Left renal cortex interstitium (tissue), 4 donors: ENCODE measurements around the gene CMIP. TPM values are rescaled to one million over a fixed set of nuclear protein-coding genes. Genes with fewer than 3 reads are reported as not detected.
"Not testable (repeated sequence)": the region's sequence is repeated elsewhere in the genome, so short reads cannot be mapped to it uniquely, and the experiment has no call there.

Experiments used
- DNase-seq, 4 donors: peaks; one replicate each; pipeline ENCODE4 v3.0.0-alpha.2; 2013; ENCODE audit warnings: low read depth in 4 of 4, low spot score in 2 of 4, missing footprints in 1 of 4
- polyA plus RNA-seq, 4 donors: library from polyadenylated mRNA; unstranded; fragments of 120-200 nt; gene quantifications; one replicate each; pipeline ENCODE4 v1.2.1, GENCODE V29; 2013; ENCODE audit not compliant: insufficient read length in 4 of 4

The CMIP gene
- polyA plus RNA-seq, 4 donors, result 39.5 to 53.2 (median 42.3) TPM

DNA sequence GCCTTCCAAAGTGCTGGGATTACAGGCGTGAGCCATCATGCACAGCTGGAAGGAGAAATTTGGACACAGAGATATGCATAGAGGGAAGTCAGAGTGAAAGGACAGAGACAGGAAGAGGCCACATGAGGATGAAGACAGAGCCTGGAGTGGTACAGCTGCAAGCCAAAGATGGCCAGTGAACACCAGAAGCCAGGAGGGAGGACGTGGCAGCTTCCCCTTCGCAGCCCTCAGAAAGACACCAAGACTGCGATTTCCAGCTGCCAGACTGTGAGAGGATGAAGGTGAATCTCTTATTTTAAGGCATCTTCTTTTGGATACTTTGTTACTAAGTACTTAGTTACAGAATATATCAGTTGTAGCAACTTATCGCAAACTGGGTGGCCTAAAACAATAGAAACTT lies 274.0 kb downstream of the CMIP start:
- no peak for DNase-seq

DNA sequence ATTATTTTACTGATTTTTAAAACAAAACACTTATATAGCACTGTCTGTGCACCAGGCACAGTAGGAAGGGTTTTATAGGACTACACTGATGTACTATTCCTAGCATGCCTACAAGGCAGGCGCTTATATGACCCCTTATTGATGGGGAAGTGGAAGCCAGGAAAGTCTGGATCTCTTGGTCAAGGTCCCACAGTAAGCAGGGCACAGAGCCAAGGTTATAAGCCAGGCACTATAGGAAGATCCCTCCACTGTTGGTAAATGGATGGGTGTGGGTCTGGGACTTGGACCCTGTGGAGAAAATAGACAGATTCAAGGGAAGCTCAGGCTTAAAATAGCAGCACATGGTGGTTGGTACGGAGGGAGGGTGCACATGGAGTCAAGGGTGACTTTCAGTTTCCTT lies 275.4 kb downstream of the CMIP start:
- no peak for DNase-seq

DNA sequence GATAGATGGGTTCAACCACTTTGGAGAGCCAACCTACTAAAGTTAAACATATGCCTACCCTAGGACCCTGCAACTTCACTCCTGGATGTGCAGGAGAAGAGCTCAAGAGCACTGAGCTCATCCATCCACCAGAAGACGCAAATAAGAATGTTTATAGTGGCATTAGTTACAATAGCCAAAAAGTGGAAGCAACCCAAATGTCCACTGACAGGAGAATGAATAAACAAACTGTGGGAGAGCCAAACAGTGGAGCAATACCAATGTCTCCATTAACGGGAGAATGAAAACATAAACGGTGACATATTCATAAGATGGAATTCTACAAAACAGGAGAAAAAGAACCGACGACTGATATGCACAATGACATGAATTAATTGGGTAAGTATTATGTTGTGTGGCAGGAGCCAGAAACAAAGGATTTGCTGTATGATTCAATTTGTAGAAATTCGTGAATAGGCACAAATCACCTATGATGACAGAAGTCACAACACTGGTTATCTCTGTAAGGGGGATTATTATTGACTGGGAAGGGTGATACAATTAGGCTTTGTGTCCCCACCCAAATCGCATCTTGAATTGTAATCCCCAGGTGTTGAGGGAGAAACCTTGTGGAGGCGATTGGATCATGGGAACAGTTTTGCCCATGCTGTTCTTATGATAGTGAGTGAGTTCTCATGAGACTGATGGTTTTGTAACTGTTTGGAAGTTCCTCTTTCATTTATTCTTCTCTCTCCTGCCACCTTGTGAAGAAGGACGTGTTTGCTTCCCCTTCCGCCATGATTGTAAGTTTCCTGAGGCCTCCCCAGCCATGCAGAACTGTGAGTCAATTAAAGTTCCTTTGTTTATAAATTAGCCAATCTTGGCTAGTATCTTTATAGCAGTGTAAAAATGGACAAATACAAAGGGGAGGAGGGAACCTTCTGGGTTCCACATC lies 276.6 kb downstream of the CMIP start:
- DNase-seq, result no peak

DNA sequence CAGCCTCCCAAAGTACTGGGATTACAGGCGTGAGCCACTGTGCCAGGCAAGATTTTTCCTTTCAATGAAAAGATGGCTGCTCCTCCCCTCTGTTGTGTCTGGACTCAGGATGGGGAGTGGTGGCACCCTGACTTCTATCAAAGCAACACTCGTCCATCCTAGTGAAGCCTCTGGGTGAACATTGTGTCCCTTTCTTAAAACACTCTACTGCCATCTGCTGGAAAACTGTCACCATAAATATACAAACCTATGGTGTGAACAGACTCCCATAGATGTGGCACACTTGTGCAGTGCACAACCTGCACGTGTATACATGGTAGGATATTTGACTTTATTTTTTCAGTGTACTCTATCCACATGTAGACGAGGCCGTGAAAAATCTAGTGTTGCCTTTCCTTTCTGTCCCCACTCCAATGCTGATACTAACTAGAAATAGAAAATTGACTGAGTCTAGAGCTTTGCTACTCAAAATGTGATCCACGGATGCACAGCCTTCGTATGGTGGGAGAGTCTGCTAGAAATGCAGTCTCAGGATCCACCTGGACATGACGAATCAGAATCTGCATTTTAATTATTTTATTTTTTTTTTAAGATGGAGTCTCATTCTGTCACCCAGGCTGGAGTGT lies 278.6 kb downstream of the CMIP start:
- DNase-seq, result peak in 3 of 4 donors; percentile 60 to 78 (median 69)

DNA sequence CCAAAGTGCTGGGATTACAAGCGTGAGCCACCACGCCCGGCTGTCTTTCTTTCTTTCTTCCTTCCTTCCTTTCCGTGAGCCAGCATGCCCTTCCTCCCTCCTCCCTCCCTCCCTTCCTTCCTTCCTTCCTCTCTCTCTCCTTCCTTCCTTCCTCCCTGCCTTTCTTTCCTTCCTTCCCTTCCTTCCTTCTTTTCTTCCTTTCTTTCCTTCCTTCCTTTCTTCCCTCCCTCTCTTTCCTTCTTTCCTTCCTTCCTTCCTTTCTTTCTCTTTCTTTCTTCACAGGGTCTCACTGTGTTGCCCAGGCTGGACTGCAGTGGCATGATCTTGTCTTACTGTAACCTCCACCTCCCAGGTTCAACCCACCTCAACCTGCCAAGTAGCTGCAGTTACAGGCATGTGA lies 283.8 kb downstream of the CMIP start:
- no peak for DNase-seq

DNA sequence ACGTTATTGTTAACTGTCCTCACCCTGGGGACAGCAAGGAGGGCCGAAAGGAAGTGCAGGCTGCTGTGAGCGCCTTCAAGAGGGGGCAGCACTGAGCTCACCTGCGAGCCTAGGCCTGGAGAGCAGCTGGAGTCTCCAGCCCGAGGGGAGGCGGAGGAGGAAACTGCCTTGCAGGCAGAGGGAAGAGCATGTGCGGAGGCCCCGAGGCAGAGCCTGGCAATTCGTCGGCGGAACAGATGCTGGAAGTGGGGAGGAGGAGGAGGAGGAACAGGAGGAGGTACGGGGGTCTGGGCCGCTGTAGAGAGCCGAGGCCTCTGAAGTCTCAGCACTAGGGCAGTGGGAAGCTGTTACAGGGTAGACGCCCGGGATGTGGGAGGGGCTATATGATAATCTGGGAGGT lies 284.8 kb downstream of the CMIP start:
- no peak for DNase-seq

DNA sequence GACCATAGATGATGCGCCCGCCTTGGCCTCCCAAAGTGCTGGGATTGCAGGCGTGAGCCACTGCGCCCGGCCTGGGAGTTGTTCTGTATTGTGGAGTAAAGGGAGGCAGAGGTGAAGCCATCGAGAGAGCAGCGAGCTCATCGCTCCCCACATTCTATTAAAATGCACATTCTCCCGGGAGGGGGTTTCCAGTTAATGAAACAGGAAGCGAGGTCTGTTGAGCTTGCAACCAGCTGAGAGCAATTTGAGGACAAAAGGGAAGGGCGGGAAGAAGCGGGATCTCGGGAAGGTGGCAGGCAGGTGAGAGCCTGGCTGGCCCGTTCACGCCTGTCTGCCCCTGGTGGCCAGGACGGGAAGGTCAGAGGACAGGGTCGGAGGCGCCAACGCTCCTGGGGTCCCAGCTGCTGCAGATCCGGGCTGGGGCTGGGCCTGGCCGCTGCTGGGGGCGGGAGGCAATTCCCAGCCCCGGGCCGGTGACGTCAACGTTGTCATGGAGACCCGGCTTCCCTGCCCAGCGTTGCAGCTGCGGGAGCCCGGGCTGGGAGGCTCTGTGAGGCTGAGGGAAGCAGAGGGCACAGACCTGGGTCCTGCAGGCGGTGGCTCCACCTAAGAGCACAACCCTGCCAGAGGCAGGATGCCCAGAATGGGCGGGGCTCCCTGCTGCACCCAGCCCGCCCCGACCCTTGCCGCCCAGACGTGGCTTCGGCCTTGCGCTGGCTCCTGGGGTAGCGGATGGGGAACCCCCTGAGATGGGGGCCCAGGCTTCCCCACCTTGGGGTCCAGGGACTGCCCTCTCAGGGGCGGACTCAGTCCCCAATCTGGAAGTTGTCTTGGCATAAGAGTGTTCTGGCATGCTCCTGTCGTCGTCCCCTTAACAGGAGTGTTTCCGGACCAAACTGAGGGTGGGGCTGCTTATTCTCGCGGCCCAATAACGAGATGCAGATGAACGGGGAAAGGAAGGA lies 285.8 kb downstream of the CMIP start:
- DNase-seq, result peak; percentile 53 to 81 (median 76)

DNA sequence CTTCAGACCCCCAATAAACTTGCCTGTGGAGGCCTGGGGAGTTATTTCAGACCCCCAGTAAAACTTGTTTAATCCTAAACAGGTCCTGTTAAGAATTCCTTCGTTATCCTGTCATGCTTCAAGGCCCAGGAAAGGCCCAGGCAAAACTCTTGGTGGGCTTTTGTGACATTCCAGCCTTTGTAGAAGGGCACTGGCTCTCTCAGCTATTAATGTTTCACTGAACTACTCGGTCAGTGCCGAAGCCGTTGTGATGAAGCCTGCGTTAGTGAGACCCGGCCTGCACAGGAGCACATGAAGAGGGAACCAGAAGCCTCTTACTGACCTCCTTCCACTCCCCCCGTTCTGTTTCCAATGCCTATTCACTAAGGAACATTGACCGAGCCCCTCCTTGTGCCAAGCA lies 287.0 kb downstream of the CMIP start:
- DNase-seq, result no peak

DNA sequence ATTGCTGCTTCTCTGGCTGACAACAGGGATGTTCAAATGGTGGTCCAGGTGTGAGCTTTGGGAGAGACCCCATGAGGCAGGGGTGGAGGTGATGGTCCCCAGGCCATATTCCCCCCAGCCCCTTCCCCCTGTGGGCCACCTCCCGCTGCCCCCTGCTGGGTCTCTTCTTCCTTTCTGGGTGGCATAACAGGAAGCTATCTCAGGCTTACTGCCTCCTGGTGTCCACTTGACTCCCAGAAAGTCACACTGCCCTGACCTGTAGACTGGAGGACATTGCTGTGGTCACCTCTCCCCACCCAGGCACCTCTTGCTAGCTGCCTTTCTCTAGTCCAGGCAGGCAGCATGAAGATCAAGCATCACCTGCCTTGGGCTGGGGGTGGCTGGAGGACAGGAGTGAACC lies 288.1 kb downstream of the CMIP start:
- DNase-seq, result no peak

DNA sequence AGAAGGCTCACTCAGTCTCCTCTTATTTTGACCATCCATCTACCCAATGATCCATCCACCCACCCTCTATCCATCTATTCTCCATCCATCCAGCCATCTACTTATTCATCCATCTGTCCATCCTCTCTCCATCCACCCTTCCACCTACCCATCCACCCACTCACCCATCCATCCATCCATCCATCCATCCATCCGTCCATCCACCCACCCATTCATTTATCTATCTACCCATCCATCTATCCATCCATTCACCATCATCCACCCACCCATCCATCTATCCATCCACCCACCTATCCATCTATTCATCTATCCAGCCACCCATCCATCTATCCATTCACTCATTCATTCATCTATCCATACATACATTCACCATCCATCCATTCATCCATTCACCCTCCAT lies 288.7 kb downstream of the CMIP start:
- DNase-seq, result no peak

DNA sequence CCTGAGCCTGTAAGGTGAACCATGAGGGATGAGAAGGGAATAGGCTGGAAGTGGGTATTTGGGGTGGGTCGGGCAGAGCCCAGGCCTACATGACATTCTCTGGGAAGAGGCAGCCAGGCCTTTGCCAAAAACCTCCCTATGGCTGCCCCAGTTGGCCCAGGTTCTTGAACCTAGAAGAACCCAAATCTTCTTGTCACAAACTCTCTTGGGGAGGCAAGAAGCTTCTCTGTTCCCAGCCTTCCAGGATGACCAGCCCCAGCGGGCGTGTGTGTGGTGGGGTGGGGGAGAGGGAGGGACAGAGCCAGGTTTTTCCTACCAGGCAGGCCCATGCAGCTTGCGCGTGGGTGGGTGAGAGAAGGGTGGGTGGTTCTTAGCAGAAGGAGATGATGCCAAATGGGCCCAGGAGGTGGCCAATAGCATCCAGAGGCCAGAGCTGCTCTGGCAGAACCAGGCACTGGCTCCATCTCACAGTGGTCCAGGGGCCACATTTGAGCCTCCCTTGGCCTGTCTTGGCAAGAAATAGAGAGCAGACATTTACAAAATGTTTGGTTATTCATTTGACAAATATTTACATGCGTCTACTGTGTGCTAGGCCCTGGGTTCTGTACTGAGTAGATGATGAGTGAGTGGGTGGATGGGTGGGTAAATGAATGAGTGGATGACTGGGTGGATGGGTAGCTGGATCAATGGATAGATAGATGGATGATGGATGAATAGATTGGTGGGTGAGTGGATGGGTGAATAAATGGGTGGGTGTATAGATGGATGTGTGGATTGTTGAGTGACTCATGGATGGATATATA lies 290.2 kb downstream of the CMIP start:
- no peak for DNase-seq

DNA sequence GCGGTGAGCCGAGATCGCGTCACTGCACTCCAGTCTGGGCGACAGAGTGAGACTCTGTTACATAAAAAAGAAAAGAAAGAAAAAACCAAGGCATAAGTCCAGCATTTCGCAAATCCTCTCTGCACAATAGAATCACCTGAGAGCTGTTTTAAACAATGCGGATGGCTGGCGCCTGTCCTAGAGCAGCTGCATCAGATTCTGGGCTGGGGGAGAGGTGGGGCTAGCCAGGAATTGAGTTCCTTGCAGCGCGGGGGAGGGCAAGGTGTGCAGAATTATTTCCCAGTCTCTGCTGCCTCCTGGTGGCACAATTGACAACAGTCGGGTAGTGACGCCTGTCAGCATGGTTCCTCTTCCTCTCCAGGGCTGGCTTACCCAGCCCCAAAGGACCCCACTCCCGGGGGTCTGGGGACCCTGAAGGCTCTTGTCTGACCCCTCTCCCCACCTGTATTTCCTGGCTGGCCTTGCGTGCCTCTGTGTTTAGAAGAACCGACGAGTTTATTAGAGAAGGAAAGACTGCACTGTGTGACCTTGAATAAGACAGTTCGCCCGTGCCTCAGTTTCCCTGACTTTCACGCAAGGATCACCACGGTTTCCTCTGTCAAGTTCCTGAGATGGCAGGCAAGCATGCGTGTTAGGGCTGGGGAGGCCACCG lies 293.4 kb downstream of the CMIP start:
- DNase-seq, result peak in 3 of 4 donors; percentile 60 to 78 (median 62)

DNA sequence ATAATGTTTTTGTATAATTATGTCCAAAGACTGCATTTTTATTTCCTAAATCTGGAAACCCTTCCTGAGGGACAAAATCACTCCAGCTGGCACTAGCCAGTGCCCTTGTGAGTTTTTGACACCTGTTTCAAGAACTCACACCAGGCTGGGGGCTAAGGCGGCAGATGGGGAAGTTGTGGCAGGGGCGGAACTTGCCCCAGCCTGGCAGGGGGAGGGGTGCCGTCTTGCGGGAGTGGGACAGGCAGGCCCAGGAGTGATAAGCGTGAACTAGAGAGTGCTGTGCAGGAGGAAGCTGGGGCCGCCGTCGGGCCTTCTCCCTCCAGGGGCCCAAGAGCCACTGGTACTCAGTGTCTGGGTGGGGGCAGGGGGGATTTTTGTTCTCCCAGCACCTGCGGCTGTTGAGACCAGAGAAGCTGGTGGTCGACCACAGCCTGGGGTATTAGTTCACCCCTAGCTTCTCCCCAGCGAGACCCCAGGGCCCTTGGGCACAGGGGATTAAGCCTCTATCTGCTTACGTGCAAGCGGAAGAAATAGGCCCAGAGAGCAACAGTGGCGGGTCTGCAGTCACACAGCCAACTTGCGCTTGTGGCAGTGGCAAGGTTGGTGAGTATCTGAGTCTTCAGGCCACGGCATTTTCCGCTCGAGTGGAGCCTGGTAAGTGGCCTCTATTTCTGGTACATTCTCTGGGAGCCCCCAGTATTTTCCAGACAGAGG lies 294.3 kb downstream of the CMIP start:
- no peak for DNase-seq

DNA sequence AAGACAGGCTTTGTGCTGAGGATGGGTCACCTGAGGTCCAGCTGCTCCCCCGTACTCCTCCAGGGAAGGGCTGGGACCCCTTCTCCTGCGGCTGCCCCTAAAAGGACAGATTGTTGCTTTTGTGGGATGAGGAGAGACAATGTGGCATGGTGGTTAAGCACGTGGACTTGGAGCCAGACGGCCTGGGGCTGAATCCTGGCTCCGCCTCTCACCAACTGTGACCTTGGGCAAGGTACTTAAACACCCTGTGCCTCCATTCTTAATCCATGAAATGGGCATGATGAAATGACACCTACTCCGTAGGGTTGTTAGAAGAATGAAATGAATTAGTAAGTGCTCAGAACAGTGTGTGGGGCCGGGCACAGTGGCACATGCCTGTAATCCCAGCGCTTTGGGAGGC lies 294.9 kb downstream of the CMIP start:
- DNase-seq, result no peak

DNA sequence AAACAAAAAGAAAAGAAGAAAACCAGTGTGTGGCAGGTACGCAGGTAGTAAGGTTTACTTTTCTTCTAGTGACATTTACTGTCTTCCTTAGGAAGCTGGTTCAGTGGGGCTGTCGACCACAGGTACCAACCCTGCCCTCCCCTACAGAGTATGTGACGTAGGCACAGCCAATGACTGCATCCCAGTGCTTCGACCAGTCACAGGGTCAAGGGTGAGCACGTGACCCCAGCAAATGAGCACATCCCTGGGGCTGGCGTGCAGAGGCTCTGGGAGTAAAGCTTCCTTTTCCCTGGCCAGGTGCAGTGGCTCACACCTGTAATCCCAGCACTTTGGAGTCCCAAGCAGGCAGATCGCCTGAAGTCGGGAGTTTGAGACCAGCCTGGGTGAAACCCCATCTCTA lies 295.6 kb downstream of the CMIP start:
- no peak for DNase-seq

DNA sequence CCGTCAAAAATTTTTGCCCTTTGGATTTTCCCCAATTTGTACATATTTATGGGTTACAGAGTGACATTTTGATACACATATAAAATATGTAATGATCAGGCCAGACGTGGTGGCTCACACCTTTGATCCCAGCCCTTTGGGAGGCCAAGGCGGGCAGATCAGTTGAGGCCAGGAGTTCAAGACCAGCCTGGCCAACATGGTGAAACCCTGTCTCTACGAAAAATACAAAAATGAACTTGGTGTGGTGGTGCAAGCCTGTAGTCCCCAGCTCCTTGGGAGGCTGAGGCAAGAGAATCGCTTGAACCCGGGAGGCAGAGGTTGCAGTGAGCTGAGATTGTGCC lies 296.8 kb downstream of the CMIP start:
- DNase-seq, result not testable (repeated sequence)

DNA sequence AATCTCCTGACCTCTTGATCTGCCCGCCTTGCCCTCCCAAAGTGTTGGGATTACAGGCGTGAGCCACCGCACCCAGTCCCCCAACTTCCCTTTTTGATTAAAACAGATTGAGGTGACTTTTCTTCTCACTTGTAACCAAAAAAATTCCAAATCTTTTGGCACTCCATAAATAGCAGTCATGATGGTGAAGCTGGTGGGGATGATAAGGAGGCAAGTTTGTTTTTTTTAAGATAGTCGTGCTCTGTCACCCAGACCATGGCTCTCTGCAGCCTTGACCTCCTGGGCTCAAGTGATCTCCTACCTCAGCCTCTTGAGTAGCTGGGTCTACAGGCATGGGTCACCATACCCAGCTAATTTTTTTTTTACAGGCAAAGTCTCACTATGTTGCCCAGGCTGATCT lies 299.8 kb downstream of the CMIP start:
- DNase-seq, result no peak

DNA sequence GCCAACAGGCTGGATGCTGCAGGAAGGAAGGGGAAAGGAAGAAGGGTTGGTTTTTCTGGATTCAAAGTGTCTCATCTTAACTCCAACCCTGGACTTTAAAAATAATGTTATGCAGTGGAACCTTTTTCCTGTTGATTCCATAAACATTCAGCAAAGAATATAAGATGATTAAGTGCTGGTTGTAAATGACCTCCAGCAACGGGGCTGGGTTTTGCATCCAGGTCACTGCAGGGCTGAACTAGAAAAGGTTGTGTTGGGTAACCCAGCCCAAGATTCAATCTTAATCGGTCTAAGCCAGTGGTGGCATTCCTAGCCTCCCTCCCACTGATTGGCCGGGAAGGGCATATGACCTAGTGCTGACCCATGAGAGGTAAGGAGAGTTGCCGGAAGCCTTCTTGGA lies 300.3 kb downstream of the CMIP start:
- DNase-seq, result no peak
